Heart left ventricle (tissue), 13 donors: ENCODE measurements around the gene CERT1.

Experiments
- CTCF ChIP-seq, 12 donors: fragments of 200-600 bp; sonication (generic) in 4 of 12; IDR thresholded peaks; one replicate each; pipeline versions ENCODE4 v1.5.0 to v1.8.0; 2018 to 2022; ENCODE audit warnings: antibody characterized with exemption in 12 of 12, mild to moderate bottlenecking in 5 of 12
- POLR2A ChIP-seq, 2 donors: fragments of 450-650 bp; IDR thresholded peaks; one replicate each; pipeline ENCODE4 v1.6.1; 2017; ENCODE audit warnings: antibody characterized with exemption in 2 of 2, mild to moderate bottlenecking in 2 of 2, moderate library complexity in 2 of 2
- donor health status: ischemic (EF 13 %, LVEDD 7.1; RV severe dilation, severe dysfunction).
- donor health status: DM: no; HTN: yes; CAD: no.
- donor health status: DM: no; HTN: no; CAD: no.
- donor health status: ischemic (EF 25% LVEDD 6.9; RV normal size, moderate dysfunction).
- donor health status: ischemic (EF 25% LVEDD 5.7; RV mildly dilated, moderate dysfunction).
- donor health status: ischemic (EF 35%, LVEDD 5.7; RV mildly dilated, moderate dysfunction).
- donor health status: nonischemic (EF 11% LVEDD 7.7; RV severe dilation, severe dysfunction).
- donor health status: DM: yes; HTN: yes; CAD: no.
- donor health status: PGD.
- donor health status: ischemic (EF 29% LVEDD 5.4; RV normal size, mild dysfunction).
- donor health status: nonischemic (EF 23%, LVEDD 6.1; RV moderate dilation, normal function).

DNA sequence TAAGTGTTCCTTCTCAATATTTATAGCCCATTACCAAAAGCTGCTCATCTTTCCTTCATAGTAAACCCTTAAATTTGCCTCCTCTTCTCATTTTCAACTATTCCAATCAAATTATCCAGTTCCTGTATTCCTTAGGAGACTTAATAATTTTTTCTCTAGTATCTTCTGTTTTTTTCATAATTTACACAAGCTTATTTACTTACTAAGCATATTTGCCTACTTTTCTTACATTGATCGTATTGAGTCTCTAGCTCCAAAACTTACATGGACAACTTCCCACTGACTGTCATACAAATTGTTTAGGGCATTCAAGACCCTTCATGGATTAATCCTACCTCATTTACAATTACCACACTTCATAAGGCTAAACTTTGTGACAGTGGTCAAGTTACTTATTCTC, 3.6 kb downstream of the CERT1 start:
- no peak for TF ChIP-seq POLR2A (IDR thresholded peaks at IDR 0.05)
- TF ChIP-seq CTCF (IDR thresholded peaks at IDR 0.05), result no peak
